Left colon (tissue), 2 donors: ENCODE data around the gene ACTRT3. TPM values are rescaled to one million over a fixed set of nuclear protein-coding genes. Genes with fewer than 3 reads are reported as not detected.

Experiments used
- ATAC-seq: fragments of 200-7000 bp; cut with Tn5 transposase; one replicate; pipeline ENCODE4 v1.9.1; 2020; ENCODE audit warnings: mild to moderate bottlenecking, moderate library complexity
- DNase-seq, 2 donors: peaks; one replicate each; pipeline ENCODE4 v3.0.0-alpha.2; 2020
- intact Hi-C, 2 donors: fragments of 100-400 bp; cut with DNase I in 1 of 2; cut with micrococcal nuclease in 1 of 2; formaldehyde crosslinking; loops; one replicate each; pipeline versions ENCODE4 v1.11.2 to v1.14.0; 2022; cut with DNase I, micrococcal nuclease
- long read RNA-seq: library from polyadenylated mRNA; unstranded; transcript quantifications from one replicate; pipeline ENCODE4 v2.0.0, GENCODE V29; 2021
- total RNA-seq, 2 donors: library from RNA; stranded (reverse); fragmentation: NEBNext Ultra II Directional; extraction: Animal tissue kit (Norgen Biotek cat#: 25700); gene quantifications; one replicate each; pipeline ENCODE4 v1.2.1, GENCODE V29; 2021
- donor health status: DM: no; HTN: no; CAD: no.
- donor health status: DM: yes; HTN: yes; CAD: no.

ACTRT3 gene
- 1 to 10 TPM; 1.1 to 1.5 TPM for total RNA-seq
- long read RNA-seq, partial matches to known transcripts, result 0 of 4 reads
- long read RNA-seq, other reads (novel, unspliced or antisense), result 0 of 4 reads

GRCh38 chr3:169769287-169770181, at the start of gene ACTRT3:
Gene ACTRT3 (minus strand): TSS chr3:169769561. CDS start chr3:169769520, 41 bp downstream.
- intact Hi-C loops, result no loop called here
- ATAC-seq, result peak; percentile 25
- peak; percentile 68 to 85 for DNase-seq

GRCh38 chr3:169818316-169818715, 49.0 kb upstream of the ACTRT3 start:
- no peak for ATAC-seq

GRCh38 chr3:169815590-169816150, 46.3 kb upstream of the ACTRT3 start:
- intact Hi-C loops, result no loop called here
- DNase-seq (no peak), ATAC-seq (no peak)

More at GRCh38 chr3:169818316-169818715, 49.0 kb upstream of the ACTRT3 start:
- intact Hi-C loops, result no loop called here
- no peak for DNase-seq

DNA sequence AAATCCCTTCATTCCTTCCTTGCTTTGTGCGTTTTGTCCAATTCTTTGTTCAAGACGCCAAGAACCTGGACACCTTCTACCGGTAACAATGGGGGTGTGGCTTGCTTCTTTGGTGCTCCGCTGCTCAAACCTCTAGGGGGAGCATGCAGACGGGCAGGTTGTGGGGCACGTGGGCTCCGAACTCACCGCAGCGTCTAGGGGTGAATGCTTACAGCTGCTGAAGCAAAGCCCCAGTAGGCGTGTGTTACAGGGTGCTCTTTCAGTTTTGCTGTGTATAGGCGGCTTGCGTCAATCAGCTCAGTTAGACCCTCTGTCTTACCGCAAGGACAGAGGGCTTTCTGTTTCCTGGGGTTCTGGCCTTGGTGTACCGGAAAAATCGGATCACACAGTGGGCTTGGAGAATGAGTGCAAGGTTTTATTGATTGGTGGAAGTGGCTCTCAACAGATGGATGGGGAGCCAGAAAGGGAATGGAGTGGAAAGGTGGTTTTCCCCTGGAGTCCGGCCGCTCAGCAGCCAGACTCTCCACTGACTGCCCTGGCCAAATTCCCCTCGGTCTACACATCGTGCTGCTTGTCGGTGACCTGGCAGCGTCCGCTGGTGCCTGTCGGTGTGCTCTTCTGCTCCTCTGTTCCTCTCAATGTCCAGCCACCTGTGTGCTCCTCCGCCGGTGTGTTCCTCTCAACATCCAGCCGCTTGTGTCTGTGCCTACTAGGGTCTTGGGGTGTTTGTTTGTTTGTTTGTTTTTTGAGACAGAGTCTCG, 44.6 kb upstream of the ACTRT3 start:
- peak; percentile 72 for ATAC-seq
- intact Hi-C loops, result no loop called here
- peak; percentile 60 to 68 for DNase-seq

DNA sequence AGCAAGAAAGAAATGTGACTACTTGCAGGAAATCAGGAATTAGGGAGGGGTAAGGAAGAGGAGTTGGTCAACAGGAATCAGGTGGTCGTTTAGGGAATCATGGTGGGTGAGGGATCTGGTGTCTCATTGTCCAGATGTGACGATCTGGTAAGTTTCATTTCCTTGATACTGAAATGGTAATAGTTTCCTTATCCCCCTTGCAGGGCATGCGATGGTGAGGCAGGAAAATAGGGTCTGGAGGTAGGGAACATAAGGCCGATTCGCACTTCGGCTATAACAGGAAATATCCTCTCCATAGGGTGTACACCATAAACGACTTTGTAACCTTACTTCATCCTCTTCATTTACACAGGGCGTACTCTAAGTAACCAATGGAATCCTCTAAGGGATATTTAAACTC, 43.9 kb upstream of the ACTRT3 start:
- no peak for ATAC-seq
- intact Hi-C loops, result no loop called here
- DNase-seq, result no peak

GRCh38 chr3:169812332-169813235, 43.2 kb upstream of the ACTRT3 start, which contains the start of the genes LRRC34 and LRRIQ4:
Gene LRRC34 (minus strand): TSS chr3:169812904. CDS start chr3:169812548, 356 bp downstream.
Gene LRRIQ4 (plus strand): TSS chr3:169812870. CDS start chr3:169821922, 9,052 bp downstream.
- DNase-seq, result peak; percentile 84
- intact Hi-C loops, result no loop called here
- peak; percentile 88 for ATAC-seq

DNA sequence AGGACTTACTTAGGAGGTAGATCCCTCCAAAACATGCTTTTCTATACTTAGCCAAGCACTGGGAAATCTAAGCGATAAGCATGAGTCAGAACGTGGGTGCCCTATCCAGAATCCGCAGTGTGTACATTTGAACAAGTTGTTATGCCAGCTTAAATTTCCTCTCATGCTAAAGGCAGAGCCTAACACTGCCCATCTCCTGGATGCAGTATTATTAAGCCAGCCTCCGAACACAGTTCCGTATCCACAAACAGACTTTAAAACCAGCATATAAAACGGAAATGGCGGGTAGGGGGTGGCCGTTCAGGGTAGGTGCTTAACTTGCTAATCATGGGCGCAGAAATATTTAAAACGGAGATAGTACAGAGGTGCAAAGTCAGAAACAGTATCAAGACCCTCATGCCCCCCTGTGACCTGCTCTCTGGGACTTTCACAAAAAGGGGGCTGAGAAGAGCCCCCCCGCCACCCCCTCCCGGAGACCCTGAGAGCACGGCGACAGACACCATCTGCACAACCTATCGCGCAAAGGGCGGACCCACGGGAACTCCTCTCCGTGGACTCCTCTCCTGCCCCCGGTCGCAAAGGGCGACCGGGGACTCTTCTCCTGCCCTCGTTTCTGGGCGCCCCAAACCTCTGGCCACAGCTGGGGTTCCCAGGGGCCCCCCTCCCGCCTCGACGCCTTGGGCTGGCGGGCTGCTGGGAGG, 42.4 kb upstream of the ACTRT3 start:
- intact Hi-C loops, result no loop called here
- ATAC-seq (peak; percentile 39), DNase-seq (peak in 1 of 2 donors; percentile 26)

DNA sequence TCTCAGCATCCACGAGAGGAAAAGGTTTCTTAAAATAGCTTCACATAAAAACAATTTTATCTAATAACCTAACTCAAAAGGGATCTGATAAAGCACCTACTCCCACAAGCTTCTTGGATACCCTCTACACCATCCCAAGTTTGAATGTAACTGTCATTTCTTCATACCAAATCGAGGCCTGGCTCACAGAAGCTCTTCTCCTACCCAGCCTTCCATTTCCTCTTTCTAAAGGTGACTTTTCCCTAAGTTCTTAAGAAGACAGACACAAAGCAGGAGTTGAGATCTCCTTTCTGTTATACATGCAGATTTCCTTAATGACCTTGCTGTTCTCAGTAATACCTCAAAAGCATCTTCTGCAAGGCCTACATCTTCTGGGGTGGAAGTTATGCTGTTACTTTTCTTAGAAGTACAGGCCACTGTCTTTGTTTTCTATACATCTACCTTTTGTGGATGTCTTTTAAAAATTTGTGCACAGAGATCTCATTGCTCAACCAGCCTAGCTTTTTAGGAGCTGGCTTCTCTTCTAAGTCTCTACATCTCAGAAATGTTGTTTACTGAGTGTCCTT, 40.0 kb upstream of the ACTRT3 start:
- no peak for ATAC-seq
- no peak for DNase-seq
- intact Hi-C loops, result no loop called here

DNA sequence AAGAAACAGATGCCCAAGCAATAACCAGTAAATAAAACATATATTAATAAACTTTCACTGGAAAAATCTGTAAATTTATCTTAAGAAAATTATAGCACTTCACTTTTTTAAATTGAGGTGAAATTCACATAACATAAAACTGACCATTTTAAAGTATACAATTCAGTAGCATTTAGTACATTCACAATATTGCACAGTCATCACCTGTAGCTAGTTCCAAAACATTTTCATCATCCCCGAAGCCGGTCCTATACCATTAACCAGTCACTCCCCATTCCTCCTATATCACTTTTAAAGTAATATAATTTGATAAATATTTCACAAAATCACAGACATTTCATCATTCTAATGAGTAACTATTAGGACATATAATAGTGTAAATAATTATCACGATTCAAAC, 35.3 kb upstream of the ACTRT3 start:
- DNase-seq, result no peak
- no peak for ATAC-seq
- intact Hi-C loops, result no loop called here

- intact Hi-C loops, result no loop called here
- DNase-seq (no peak), ATAC-seq (peak; percentile 19)
Observed at GRCh38 chr3:169792359-169792758, 23.0 kb upstream of the ACTRT3 start.

- ATAC-seq (no peak), DNase-seq (no peak)
- intact Hi-C loops, result no loop called here
Observed at GRCh38 chr3:169790687-169791429, 21.5 kb upstream of the ACTRT3 start.

GRCh38 chr3:169790219-169790618, 20.9 kb upstream of the ACTRT3 start:
- DNase-seq (no peak), ATAC-seq (no peak)
- intact Hi-C loops, result no loop called here

DNA sequence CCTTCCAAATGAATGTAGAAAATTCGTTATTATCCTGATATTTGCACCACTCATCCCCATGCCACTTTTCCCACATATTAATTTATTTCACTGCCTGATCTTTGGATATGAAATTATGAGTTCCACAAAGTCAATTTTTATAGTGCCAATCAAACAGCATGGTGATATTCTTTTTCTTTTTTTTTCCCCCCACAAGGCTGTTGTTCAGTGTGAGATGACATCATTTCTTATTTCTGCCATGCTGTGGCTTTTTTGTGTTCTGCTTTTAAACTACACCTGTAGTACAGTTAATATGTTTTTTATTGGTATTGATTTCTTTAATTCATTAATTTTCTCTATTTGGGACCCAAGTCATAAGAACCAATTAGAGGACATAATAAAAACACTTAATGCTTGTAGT, 18.4 kb upstream of the ACTRT3 start:
- intact Hi-C loops, result no loop called here
- no peak for DNase-seq
- no peak for ATAC-seq

DNA sequence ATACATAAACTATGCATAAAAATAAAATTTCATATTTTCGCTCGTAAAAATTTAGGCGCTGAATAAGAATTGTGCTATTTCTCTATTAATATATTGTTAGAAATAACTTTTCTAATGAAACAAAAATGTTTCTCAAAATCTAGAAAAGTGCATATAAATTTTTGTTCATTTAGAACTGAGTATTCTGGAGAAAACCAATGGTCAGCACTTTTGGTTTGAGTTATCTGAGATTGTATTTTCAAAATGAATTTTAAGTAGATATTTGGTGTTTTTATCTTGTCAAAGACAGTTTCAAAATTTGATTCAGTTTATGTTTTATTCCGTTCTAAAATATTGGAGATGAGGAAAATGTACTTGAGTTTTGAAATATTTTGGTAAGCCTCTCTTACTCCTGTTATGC, 17.8 kb upstream of the ACTRT3 start:
- no peak for ATAC-seq

DNA sequence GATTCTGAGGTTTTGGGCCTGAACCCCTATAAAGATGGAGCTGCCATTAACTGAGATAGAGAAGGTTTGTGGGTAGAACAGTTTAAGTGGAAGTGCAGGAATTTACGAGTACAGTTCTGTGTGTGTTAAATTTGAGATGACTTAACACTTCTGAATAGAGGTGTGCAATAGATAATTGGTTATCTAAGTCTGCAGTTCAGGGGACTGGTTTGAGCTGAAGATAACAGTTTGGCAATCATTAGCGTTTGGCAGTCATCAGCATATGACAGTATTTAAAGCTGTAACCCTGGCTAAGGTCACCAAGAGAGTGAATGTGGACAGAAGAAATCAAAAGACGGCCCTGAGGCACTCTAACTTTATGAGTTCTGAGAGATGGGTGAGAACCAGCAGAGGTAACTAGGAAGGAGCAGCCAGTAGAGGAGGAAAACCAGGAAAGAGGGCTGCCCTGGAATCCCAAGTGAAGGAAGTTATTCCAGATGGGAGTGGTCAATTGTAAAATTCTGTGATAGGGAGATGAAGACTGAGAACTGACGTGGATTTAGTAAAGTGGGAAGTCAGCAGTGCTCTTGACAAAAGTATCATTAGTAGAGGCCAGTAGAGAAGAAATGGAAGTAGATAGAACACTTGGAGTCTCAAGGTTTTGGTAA, 12.0 kb upstream of the ACTRT3 start:
- DNase-seq (no peak), ATAC-seq (peak; percentile 67)
- intact Hi-C loops, result no loop called here

More for the DNA sequence above, 17.8 kb upstream of the ACTRT3 start:
- intact Hi-C loops, result no loop called here
- DNase-seq, result no peak

DNA sequence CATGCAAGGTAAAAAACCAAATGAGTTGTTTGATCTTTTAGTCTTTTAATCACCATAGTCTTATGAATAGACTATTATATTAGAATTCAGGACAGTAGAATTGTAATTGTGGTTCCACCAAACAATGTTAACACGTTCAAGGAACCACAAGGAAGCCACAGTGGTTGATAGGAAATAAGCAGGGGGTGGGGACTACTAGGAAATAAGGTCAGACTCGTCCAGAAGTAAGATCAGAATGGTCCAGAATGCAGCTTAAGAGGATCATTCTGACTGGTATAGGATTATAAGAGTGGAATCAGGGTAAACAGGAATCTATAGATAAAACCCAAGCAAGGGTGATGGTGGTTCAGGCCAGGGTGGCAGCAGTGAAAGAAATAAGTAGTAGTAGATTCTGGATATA, 11.4 kb upstream of the ACTRT3 start:
- DNase-seq, result no peak
- intact Hi-C loops, result no loop called here
- ATAC-seq, result no peak
